Endometrial microvascular endothelial cells (primary cell): Measurements from ENCODE around the gene FAM193A. TPM values are rescaled to one million over a fixed set of nuclear protein-coding genes. Genes with fewer than 3 reads are reported as not detected.
"Not testable (repeated sequence)": the region's sequence is repeated elsewhere in the genome, so short reads cannot be mapped to it uniquely, and the experiment has no call there.

Experiments
- in situ Hi-C: cut with HindIII; loops from 2 replicates; pipeline ENCODE4 v1.10.0; 2017; ENCODE audit warnings: low sequenced_read_pairs, low pct_unique_long_range_greater_than_20kb; ENCODE audit errors: inconsistent ontology term
- total RNA-seq: library from RNA; depleted of rRNA; stranded (reverse); fragments of >200 nt; gene quantifications from one replicate; pipeline ENCODE4 v1.2.3, GENCODE V29; 2015; ENCODE audit errors: inconsistent ontology term

The FAM193A gene
- total RNA-seq, 1 donor from 2014 or later: 14.0 TPM

- in situ Hi-C loops: no loop called here
These were observed 234.8 kb downstream of the FAM193A start for GRCh38 chr4:2771264-2771663.

DNA sequence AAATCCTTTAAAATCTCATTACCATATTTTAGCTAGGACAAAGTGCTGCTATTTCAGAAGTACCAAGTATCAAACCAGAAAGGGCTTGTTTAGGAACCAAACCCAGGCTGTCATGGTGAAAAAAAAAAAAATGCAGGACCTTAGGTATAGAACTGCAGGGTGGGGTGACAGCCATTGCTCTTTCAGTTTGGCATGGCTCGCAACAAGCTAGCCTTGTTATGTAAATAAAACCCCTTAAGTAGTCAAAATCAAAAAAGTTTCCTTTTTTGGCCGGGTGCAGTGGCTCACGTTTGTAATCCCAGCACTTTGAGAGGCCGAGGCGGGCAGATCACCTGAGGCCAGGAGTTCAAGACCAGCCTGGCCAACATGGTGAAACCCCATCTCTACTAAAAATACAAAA lies 244.2 kb downstream of the FAM193A start:
- in situ Hi-C loops: not testable (repeated sequence)

- in situ Hi-C loops: no loop called here
These were observed 245.5 kb downstream of the FAM193A start for GRCh38 chr4:2781911-2782310.

Other genes with a start within 250 kb of the FAM193A start
- 12.3 TPM for gene ZFYVE28, start 118.0 kb upstream of the FAM193A start, total RNA-seq
- gene CFAP99, start 117.7 kb upstream of the FAM193A start, total RNA-seq: not detected
- 74.1 TPM for gene RNF4, start 67.5 kb upstream of the FAM193A start, total RNA-seq
- gene TNIP2, start 219.7 kb downstream of the FAM193A start, total RNA-seq: 71.0 TPM